DMS114 treated with DMSO at 0.1 percent for 48 hours (cell line): ENCODE measurements around the gene RNF215.
"Not testable (repeated sequence)": the region's sequence is repeated elsewhere in the genome, so short reads cannot be mapped to it uniquely, and the experiment has no call there.

Source experiments
- DNase-seq: peaks from one replicate; lab custom pipeline; 2025; ENCODE audit not compliant: unreplicated experiment; lab: John Stamatoyannopoulos, UW

RNF215 gene

GRCh38 chr22:30365891-30366290 lies 21.3 kb downstream of the RNF215 start:
- DNase-seq: no peak

- no peak for DNase-seq
Measured at GRCh38 chr22:30362651-30363281, 24.4 kb downstream of the RNF215 start.

- DNase-seq: no peak
Measured at GRCh38 chr22:30361916-30362650, 25.1 kb downstream of the RNF215 start.

- DNase-seq: no peak
Measured at GRCh38 chr22:30358541-30358940, 28.7 kb downstream of the RNF215 start.

GRCh38 chr22:30357650-30358215 lies 29.5 kb downstream of the RNF215 start:
- DNase-seq: no peak

GRCh38 chr22:30357236-30357570 lies 30.0 kb downstream of the RNF215 start:
- no peak for DNase-seq

GRCh38 chr22:30356449-30357235 lies 30.6 kb downstream of the RNF215 start, which contains the start of the genes CCDC157 and SF3A1:
Gene CCDC157 (plus strand): TSS chr22:30357007. CDS start chr22:30366001, 8,994 bp downstream.
Gene SF3A1 (minus strand): TSS chr22:30356894. CDS start chr22:30356792, 102 bp downstream.
- DNase-seq: peak; percentile 70

GRCh38 chr22:30354644-30355043 lies 32.6 kb downstream of the RNF215 start:
- no peak for DNase-seq

- DNase-seq: no peak
Measured at GRCh38 chr22:30351226-30351625, 36.0 kb downstream of the RNF215 start.

- DNase-seq: no peak
Measured at GRCh38 chr22:30348809-30349208, 38.4 kb downstream of the RNF215 start.

GRCh38 chr22:30348404-30348803 lies 38.8 kb downstream of the RNF215 start:
- DNase-seq: no peak

- no peak for DNase-seq
Measured at GRCh38 chr22:30347255-30347892, 39.8 kb downstream of the RNF215 start.

GRCh38 chr22:30344447-30345200 lies 42.6 kb downstream of the RNF215 start:
- DNase-seq: no peak

GRCh38 chr22:30340911-30341685 lies 46.1 kb downstream of the RNF215 start:
- no peak for DNase-seq

GRCh38 chr22:30338802-30339201 lies 48.4 kb downstream of the RNF215 start:
- DNase-seq: no peak

GRCh38 chr22:30338341-30338740 lies 48.9 kb downstream of the RNF215 start:
- not testable (repeated sequence) for DNase-seq

GRCh38 chr22:30337461-30337778 lies 49.8 kb downstream of the RNF215 start:
- DNase-seq: no peak

GRCh38 chr22:30336752-30337460 lies 50.3 kb downstream of the RNF215 start:
- no peak for DNase-seq

GRCh38 chr22:30335236-30335635 lies 52.0 kb downstream of the RNF215 start:
- DNase-seq: no peak
